Osteoblast (primary cell): ENCODE results near the gene PPFIA2. TPM values are rescaled to one million over a fixed set of nuclear protein-coding genes. Genes with fewer than 3 reads are reported as not detected.
A peak's percentile ranks its signal among the peaks of the same experiment; 100 is the strongest.

Experiments
- DNase-seq: peaks from one replicate; pipeline ENCODE4 v3.0.0; 2011; ENCODE audit warnings: low spot score, mixed read lengths; ENCODE audit not compliant: insufficient read length; ENCODE audit errors: missing footprints
- H2AFZ ChIP-seq: 2 replicates; pipeline ENCODE4 v1.6.0; 2011; ENCODE audit warnings: mild to moderate bottlenecking, low read length
- H3K27ac ChIP-seq: 2 replicates; pipeline ENCODE4 v1.5.1; 2011; ENCODE audit warnings: mild to moderate bottlenecking, low read depth, low read length, moderate library complexity
- H3K27me3 ChIP-seq: 2 replicates; pipeline ENCODE4 v1.6.0; 2012; ENCODE audit warnings: mild to moderate bottlenecking, control low read depth, inconsistent platforms, low read length, moderate library complexity; ENCODE audit not compliant: insufficient read depth
- H3K36me3 ChIP-seq: 2 replicates; pipeline ENCODE4 v1.5.1; 2011; ENCODE audit warnings: mild to moderate bottlenecking, low read length, control low read depth, moderate library complexity; ENCODE audit not compliant: insufficient read depth
- H3K4me1 ChIP-seq: 2 replicates; pipeline ENCODE4 v1.5.1; 2011; ENCODE audit warnings: mild to moderate bottlenecking, low read length, control low read depth, moderate library complexity; ENCODE audit not compliant: insufficient read depth
- H3K4me2 ChIP-seq: 2 replicates; pipeline ENCODE4 v1.6.0; 2011; ENCODE audit warnings: mild to moderate bottlenecking, low read length; ENCODE audit not compliant: insufficient read depth
- H3K4me3 ChIP-seq: fragments of 200-600 bp; sonication (generic); 3 replicates; pipeline ENCODE4 v1.5.1; 2012; ENCODE audit warnings: mild to moderate bottlenecking, low read length, inconsistent platforms; ENCODE audit not compliant: insufficient read depth
- H3K79me2 ChIP-seq: 2 replicates; pipeline ENCODE4 v1.6.0; 2012; ENCODE audit warnings: mild to moderate bottlenecking, low read length, control low read depth, inconsistent platforms; ENCODE audit not compliant: insufficient read depth
- H3K9me3 ChIP-seq: 2 replicates; pipeline ENCODE4 v1.5.1; 2011; ENCODE audit warnings: low read depth, low read length, control low read depth
- H4K20me1 ChIP-seq: 2 replicates; pipeline ENCODE4 v1.6.0; 2012; ENCODE audit warnings: mild to moderate bottlenecking, low read length, control low read depth; ENCODE audit not compliant: insufficient read depth
- CTCF ChIP-seq: IDR thresholded peaks from 2 replicates; pipeline ENCODE4 v1.5.1; 2011; ENCODE audit warnings: mild to moderate bottlenecking, low read depth, low read length, moderate library complexity; ENCODE audit errors: extremely low read depth
- total RNA-seq: library from RNA; depleted of rRNA; stranded (reverse); fragments of >200 nt; gene quantifications from 2 replicates; pipeline ENCODE4 v1.2.3, GENCODE V29; 2012

The PPFIA2 gene
- total RNA-seq, 1 donor = 3.3 TPM

- H3K27me3 ChIP-seq = no peaks in the 10 kb centered on the region
- H2AFZ ChIP-seq = no peak overlapping the region
- H3K4me1 ChIP-seq = no peaks in the 10 kb centered on the region
- no peak for TF ChIP-seq CTCF
- H3K4me3 ChIP-seq = no peak overlapping the region
- H3K79me2 ChIP-seq = no peaks in the 10 kb centered on the region
- DNase-seq = no peak
- no peaks in the 10 kb centered on the region for H3K9me3 ChIP-seq
- no peaks in the 10 kb centered on the region for H3K36me3 ChIP-seq
- H3K4me2 ChIP-seq = no peak overlapping the region
- H4K20me1 ChIP-seq = no peaks in the 10 kb centered on the region
- H3K27ac ChIP-seq = no peak overlapping the region
Observed at GRCh38 chr12:81792666-81793065, 33.5 kb upstream of the PPFIA2 start.

GRCh38 chr12:81779216-81779615 is 20.1 kb upstream of the PPFIA2 start:
- DNase-seq = no peak
- no peak overlapping the region for H2AFZ ChIP-seq
- no peaks in the 10 kb centered on the region for H3K79me2 ChIP-seq

GRCh38 chr12:81778719-81779118 is 19.6 kb upstream of the PPFIA2 start:
- no peaks in the 10 kb centered on the region for H3K79me2 ChIP-seq
- no peak overlapping the region for H3K4me3 ChIP-seq
- no peaks in the 10 kb centered on the region for H3K9me3 ChIP-seq
- no peaks in the 10 kb centered on the region for H3K27me3 ChIP-seq
- DNase-seq = no peak
- H3K4me1 ChIP-seq = no peaks in the 10 kb centered on the region
- H3K27ac ChIP-seq = no peak overlapping the region
- no peak overlapping the region for H3K4me2 ChIP-seq
- no peak overlapping the region for H2AFZ ChIP-seq
- H3K36me3 ChIP-seq = no peaks in the 10 kb centered on the region
- TF ChIP-seq CTCF = no peak
- H4K20me1 ChIP-seq = no peaks in the 10 kb centered on the region

More at GRCh38 chr12:81779216-81779615, 20.1 kb upstream of the PPFIA2 start:
- Histone ChIP-seq H3K4me2 (no peak overlapping the region), H3K27ac (no peak overlapping the region), H3K4me1 (no peaks in the 10 kb centered on the region), H3K9me3 (no peaks in the 10 kb centered on the region), H3K36me3 (no peaks in the 10 kb centered on the region), H3K4me3 (no peak overlapping the region), H3K27me3 (no peaks in the 10 kb centered on the region), H4K20me1 (no peaks in the 10 kb centered on the region)
- no peak for TF ChIP-seq CTCF

- H3K27ac ChIP-seq = no peak overlapping the region
- TF ChIP-seq CTCF = no peak
- peak overlapping the region; percentile 66 for H3K4me3 ChIP-seq
- H4K20me1 ChIP-seq = no peaks in the 10 kb centered on the region
- H3K27me3 ChIP-seq = peaks cover 6% of the 10 kb centered on the region
- H3K4me2 ChIP-seq = peak overlapping the region; percentile 80
- no peaks in the 10 kb centered on the region for H3K36me3 ChIP-seq
- H3K79me2 ChIP-seq = no peaks in the 10 kb centered on the region
- peak; percentile 44 for DNase-seq
- no peaks in the 10 kb centered on the region for H3K4me1 ChIP-seq
- H3K9me3 ChIP-seq = no peaks in the 10 kb centered on the region
- peak overlapping the region; percentile 68 for H2AFZ ChIP-seq
Observed at GRCh38 chr12:81758421-81759189, 545 bp downstream of the PPFIA2 start.
